Activated T-cell treated with anti-CD3 and anti-CD28 coated beads, Interleukin-2, amount 50 U/mL, for 4 hours (primary cell): ENCODE results near the gene POC1B. TPM values are rescaled to one million over a fixed set of nuclear protein-coding genes. Genes with fewer than 3 reads are reported as not detected.

Experiments
- ATAC-seq, 2 donors: fragments of 200-7000 bp; cut with Tn5 transposase; one replicate each; pipeline ENCODE4 v1.10.0; 2021
- DNase-seq: peaks from one replicate; pipeline ENCODE4 v3.0.0-alpha.2; 2020
- H3K27me3 Mint-ChIP-seq: one replicate; pipeline ENCODE4 v1.8.0; 2021; ENCODE audit warnings: low read depth, mixed read lengths
- H3K36me3 Mint-ChIP-seq: one replicate; pipeline ENCODE4 v1.8.0; 2022; ENCODE audit warnings: mixed read lengths; ENCODE audit not compliant: insufficient read depth
- H3K4me1 Mint-ChIP-seq: one replicate; pipeline ENCODE4 v1.8.0; 2021; ENCODE audit warnings: low read depth, mixed read lengths
- H3K4me3 Mint-ChIP-seq: one replicate; pipeline ENCODE4 v1.8.0; 2021; ENCODE audit warnings: mild to moderate bottlenecking, moderate library complexity, mixed read lengths
- H3K9me3 Mint-ChIP-seq: one replicate; pipeline ENCODE4 v1.8.0; 2021; ENCODE audit warnings: mixed read lengths
- total RNA-seq, 3 donors: library from RNA; stranded (reverse); gene quantifications; one replicate each; pipeline ENCODE4 v1.2.1, GENCODE V29; 2021

POC1B gene
- total RNA-seq, 3 donors from 2014 or later = 12.2 to 14.5 (median 12.9) TPM

- Mint-ChIP-seq H3K27me3 (no peaks in the 10 kb centered on the region), H3K4me3 (no peak overlapping the region), H3K9me3 (no peaks in the 10 kb centered on the region), H3K4me1 (peaks cover 7% of the 10 kb centered on the region), H3K36me3 (peaks cover 16% of the 10 kb centered on the region)
- ATAC-seq = no peak
- no peak for DNase-seq
These were observed 72.5 kb downstream of the POC1B start for GRCh38 chr12:89453121-89453978.

GRCh38 chr12:89451841-89452251, 74.0 kb downstream of the POC1B start:
- ATAC-seq = no peak
- H3K27me3 Mint-ChIP-seq = no peaks in the 10 kb centered on the region
- no peaks in the 10 kb centered on the region for H3K9me3 Mint-ChIP-seq
- no peak for DNase-seq
- H3K36me3 Mint-ChIP-seq = peaks cover 20% of the 10 kb centered on the region
- peaks cover 9% of the 10 kb centered on the region for H3K4me1 Mint-ChIP-seq
- H3K4me3 Mint-ChIP-seq = no peak overlapping the region

DNA sequence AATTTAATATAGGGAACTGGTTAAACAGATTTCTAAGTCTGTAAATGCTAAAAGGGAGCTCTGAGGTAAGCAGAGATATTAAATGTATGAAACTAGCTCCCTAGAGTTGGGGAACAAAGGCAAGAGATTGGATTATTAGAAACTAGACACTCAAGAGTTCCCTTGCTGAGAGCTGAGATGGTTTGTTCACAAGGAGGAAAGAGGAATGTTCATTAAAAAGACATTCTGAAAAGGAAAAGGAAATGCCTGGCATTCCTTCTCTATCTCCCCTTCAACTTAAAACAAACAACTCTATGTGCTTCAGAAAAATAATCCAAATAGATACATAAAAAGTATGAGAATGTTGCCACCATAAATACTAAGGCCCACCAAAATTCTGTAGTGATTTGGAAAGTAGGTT, 74.9 kb downstream of the POC1B start:
- H3K36me3 Mint-ChIP-seq = peaks cover 20% of the 10 kb centered on the region
- H3K4me1 Mint-ChIP-seq = peaks cover 9% of the 10 kb centered on the region
- H3K9me3 Mint-ChIP-seq = no peaks in the 10 kb centered on the region
- H3K4me3 Mint-ChIP-seq = no peak overlapping the region
- no peak for DNase-seq
- no peaks in the 10 kb centered on the region for H3K27me3 Mint-ChIP-seq
- no peak for ATAC-seq

DNA sequence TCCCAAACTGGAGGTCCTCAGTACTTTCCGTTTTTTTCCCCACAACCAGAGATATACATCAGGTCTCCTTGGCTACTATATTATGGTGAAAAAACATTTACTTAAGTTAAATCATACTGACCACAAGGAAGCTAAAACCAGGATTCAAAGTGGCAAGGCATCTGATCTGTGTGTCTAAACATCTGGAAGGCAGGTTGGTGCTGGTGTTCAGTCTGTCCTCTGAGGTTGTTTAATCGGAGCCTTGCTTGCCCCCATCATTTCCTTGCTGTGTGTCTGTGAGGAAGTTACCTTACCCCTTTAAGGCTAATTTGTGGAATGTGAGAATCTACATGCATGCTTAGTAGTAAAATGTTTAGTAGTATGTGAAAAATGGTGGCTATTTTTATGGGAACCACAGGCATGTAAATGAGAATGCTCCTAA, 76.9 kb downstream of the POC1B start:
- Mint-ChIP-seq H3K4me3 (no peak overlapping the region), H3K4me1 (peaks cover 5% of the 10 kb centered on the region), H3K27me3 (no peaks in the 10 kb centered on the region), H3K9me3 (no peaks in the 10 kb centered on the region), H3K36me3 (peaks cover 20% of the 10 kb centered on the region)
- DNase-seq = no peak
- no peak for ATAC-seq

- H3K4me3 Mint-ChIP-seq = no peak overlapping the region
- no peaks in the 10 kb centered on the region for H3K27me3 Mint-ChIP-seq
- H3K4me1 Mint-ChIP-seq = peaks cover 5% of the 10 kb centered on the region
- no peaks in the 10 kb centered on the region for H3K9me3 Mint-ChIP-seq
- H3K36me3 Mint-ChIP-seq = peaks cover 20% of the 10 kb centered on the region
- DNase-seq (no peak), ATAC-seq (no peak)
These were observed 77.3 kb downstream of the POC1B start for GRCh38 chr12:89448526-89448925.

GRCh38 chr12:89439941-89440340, 85.9 kb downstream of the POC1B start:
- peaks cover 41% of the 10 kb centered on the region for H3K36me3 Mint-ChIP-seq
- peaks cover 10% of the 10 kb centered on the region for H3K4me1 Mint-ChIP-seq
- ATAC-seq = no peak
- H3K27me3 Mint-ChIP-seq = no peaks in the 10 kb centered on the region
- H3K9me3 Mint-ChIP-seq = peaks cover 4% of the 10 kb centered on the region
- DNase-seq = no peak
- H3K4me3 Mint-ChIP-seq = no peak overlapping the region

- H3K36me3 Mint-ChIP-seq = peaks cover 45% of the 10 kb centered on the region
- no peaks in the 10 kb centered on the region for H3K9me3 Mint-ChIP-seq
- peaks cover 10% of the 10 kb centered on the region for H3K4me1 Mint-ChIP-seq
- no peaks in the 10 kb centered on the region for H3K27me3 Mint-ChIP-seq
- H3K4me3 Mint-ChIP-seq = no peak overlapping the region
- DNase-seq (no peak), ATAC-seq (no peak)
These were observed 88.6 kb downstream of the POC1B start for GRCh38 chr12:89437231-89437630.

DNA sequence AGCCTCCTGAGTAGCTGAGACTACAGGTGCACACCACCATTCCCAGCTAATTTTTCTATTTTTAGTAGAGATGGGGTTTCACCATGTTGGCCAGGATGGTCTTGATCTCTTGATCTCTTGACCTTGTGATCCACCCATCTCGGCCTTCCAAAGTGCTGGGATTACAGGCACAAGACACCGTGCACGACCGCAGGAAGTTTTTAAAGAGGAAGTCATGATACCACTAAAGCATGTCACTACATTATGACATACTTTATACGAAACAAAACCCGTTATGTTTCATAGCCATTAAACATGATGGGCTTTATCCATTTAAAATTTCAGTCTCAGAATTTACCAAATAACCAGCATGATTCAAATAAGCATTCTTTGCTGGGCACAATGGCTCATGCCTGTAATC, 89.8 kb downstream of the POC1B start:
- DNase-seq (no peak), ATAC-seq (no peak)
- Mint-ChIP-seq H3K4me3 (no peak overlapping the region), H3K9me3 (no peaks in the 10 kb centered on the region), H3K36me3 (peaks cover 36% of the 10 kb centered on the region), H3K4me1 (peaks cover under 1% of the 10 kb centered on the region), H3K27me3 (no peaks in the 10 kb centered on the region)

GRCh38 chr12:89433634-89434033, 92.2 kb downstream of the POC1B start:
- H3K36me3 Mint-ChIP-seq = peaks cover 30% of the 10 kb centered on the region
- no peak overlapping the region for H3K4me3 Mint-ChIP-seq
- no peaks in the 10 kb centered on the region for H3K9me3 Mint-ChIP-seq
- peaks cover 18% of the 10 kb centered on the region for H3K4me1 Mint-ChIP-seq
- H3K27me3 Mint-ChIP-seq = no peaks in the 10 kb centered on the region
- DNase-seq (no peak), ATAC-seq (no peak)

DNA sequence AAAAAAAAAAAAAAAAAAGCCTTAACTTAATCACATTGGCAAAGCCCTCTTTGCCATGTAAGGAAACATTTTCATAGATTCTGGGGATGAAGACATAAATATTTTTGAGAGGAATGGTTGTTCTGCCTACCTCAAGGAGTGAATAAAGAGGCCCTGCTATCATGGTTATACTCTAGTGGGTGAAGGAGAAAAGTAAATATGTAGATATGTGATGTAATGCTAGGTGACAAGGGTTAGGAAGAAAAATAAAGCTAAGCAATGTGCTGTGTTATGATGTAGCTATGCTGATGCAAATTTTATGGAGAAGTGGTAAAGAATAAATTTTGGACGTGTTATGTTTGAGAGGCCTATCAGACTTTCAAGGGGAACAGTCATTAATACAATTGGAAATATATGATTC, 93.5 kb downstream of the POC1B start:
- Mint-ChIP-seq H3K4me3 (no peak overlapping the region), H3K9me3 (no peaks in the 10 kb centered on the region), H3K36me3 (peaks cover 28% of the 10 kb centered on the region), H3K4me1 (peaks cover 31% of the 10 kb centered on the region), H3K27me3 (no peaks in the 10 kb centered on the region)
- no peak for ATAC-seq
- DNase-seq = no peak

DNA sequence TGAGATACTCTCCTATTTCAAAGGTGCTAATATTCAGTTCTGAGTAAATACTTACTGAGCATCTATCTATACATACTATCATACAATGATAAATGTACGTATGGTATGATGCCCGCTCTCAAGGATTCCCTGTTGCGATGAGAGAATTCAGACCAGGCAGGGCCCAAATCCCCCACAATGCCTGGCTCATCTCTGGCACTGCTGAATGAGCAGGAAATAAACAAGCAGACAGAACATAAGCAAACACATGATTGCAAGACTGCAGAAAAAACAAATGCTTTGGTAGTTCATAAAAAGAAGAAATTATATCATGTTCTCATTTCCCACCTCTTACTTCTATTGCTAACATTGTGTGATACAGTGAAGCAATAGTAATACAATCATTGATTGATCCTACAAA, 96.3 kb downstream of the POC1B start:
- Mint-ChIP-seq H3K4me1 (peaks cover 35% of the 10 kb centered on the region), H3K27me3 (no peaks in the 10 kb centered on the region), H3K36me3 (peaks cover 30% of the 10 kb centered on the region), H3K9me3 (no peaks in the 10 kb centered on the region), H3K4me3 (no peak overlapping the region)
- DNase-seq (no peak), ATAC-seq (no peak)

- no peaks in the 10 kb centered on the region for H3K9me3 Mint-ChIP-seq
These were observed 98.2 kb downstream of the POC1B start for GRCh38 chr12:89427508-89428156.

DNA sequence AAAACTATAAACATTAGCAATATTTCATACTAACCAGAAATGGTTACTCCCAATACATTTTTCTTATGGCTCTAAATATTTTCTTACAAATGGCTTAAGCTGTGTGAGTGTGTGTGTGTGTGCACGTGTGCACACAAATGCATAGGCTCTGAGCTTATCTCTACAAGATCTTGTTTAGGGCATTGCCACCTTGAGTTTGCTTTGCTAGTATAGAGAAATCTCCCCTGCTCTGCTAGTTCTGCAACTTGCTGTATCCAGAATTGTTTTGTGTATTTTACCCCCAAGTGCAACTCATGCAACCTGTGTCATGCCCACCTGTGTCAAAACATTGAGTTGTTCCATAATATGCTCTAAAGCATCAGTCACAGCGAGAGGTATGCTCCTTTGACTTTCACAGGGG, 101.0 kb downstream of the POC1B start:
- DNase-seq = no peak
- no peak for ATAC-seq
- Mint-ChIP-seq H3K4me1 (peaks cover 27% of the 10 kb centered on the region), H3K36me3 (peaks cover 23% of the 10 kb centered on the region), H3K9me3 (no peaks in the 10 kb centered on the region), H3K27me3 (no peaks in the 10 kb centered on the region), H3K4me3 (no peak overlapping the region)

More at GRCh38 chr12:89427508-89428156, 98.2 kb downstream of the POC1B start:
- Mint-ChIP-seq H3K36me3 (peaks cover 28% of the 10 kb centered on the region), H3K27me3 (no peaks in the 10 kb centered on the region), H3K4me1 (peaks cover 35% of the 10 kb centered on the region), H3K4me3 (no peak overlapping the region)
- DNase-seq = no peak
- peak; percentile 55 to 58 for ATAC-seq

DNA sequence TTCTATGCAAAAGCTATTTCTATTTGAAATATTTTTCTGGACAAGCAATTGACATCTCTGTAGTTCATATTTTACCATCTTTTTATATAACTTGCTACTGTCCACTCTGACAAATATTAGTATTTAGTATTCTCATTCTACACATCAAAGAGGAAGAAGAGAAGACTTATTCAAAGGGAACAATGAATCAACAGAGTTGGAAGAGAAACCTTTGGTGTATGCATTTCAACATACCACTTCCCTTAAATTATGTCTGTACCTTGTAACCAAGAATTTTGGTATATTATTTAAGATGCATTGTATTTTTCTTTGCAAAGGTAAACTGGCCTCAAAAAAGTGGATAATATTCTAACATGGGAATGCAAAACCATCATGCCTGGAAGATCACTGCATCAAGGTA, 101.5 kb downstream of the POC1B start:
- DNase-seq (no peak), ATAC-seq (no peak)
- Mint-ChIP-seq H3K36me3 (peaks cover 22% of the 10 kb centered on the region), H3K9me3 (no peaks in the 10 kb centered on the region), H3K4me3 (no peak overlapping the region), H3K27me3 (no peaks in the 10 kb centered on the region), H3K4me1 (peaks cover 23% of the 10 kb centered on the region)
